H9 (cell line): ENCODE data around the gene TGFBR3L. TPM values are rescaled to one million over a fixed set of nuclear protein-coding genes. Genes with fewer than 3 reads are reported as not detected.
A peak's percentile ranks its signal among the peaks of the same experiment; 100 is the strongest.

ENCODE experiments used
- DNase-seq: peaks from one replicate; pipeline ENCODE4 v3.0.0-alpha.2; 2017
- H2AFZ ChIP-seq: one replicate; pipeline ENCODE4 v1.6.1; 2013; ENCODE audit warnings: mild to moderate bottlenecking, low read length, control low read depth, moderate library complexity
- H2AK5ac ChIP-seq: 2 replicates; pipeline ENCODE4 v1.6.1; 2013; ENCODE audit warnings: low read length, control low read depth, mixed read lengths; ENCODE audit not compliant: insufficient read length
- H2BK120ac ChIP-seq: one replicate; pipeline ENCODE4 v1.6.1; 2013; ENCODE audit warnings: low read depth, mild to moderate bottlenecking, low read length, control low read depth, inconsistent platforms; ENCODE audit not compliant: poor library complexity, severe bottlenecking
- H2BK12ac ChIP-seq: 2 replicates; pipeline ENCODE4 v1.6.1; 2013; ENCODE audit warnings: low read length, control low read depth, mixed read lengths, low read depth; ENCODE audit not compliant: insufficient read length
- H2BK15ac ChIP-seq: 2 replicates; pipeline ENCODE4 v1.6.1; 2013; ENCODE audit warnings: low read depth, low read length, control low read depth
- H2BK20ac ChIP-seq: one replicate; pipeline ENCODE4 v1.6.1; 2013; ENCODE audit warnings: low read depth, mild to moderate bottlenecking, low read length, control low read depth, inconsistent platforms; ENCODE audit not compliant: poor library complexity, severe bottlenecking
- H2BK5ac ChIP-seq: 2 replicates; pipeline ENCODE4 v1.6.1; 2013; ENCODE audit warnings: low read length, control low read depth, mixed read lengths; ENCODE audit not compliant: insufficient read length
- H3K14ac ChIP-seq: 2 replicates; pipeline ENCODE4 v1.6.1; 2013; ENCODE audit warnings: low read length, control low read depth; ENCODE audit not compliant: insufficient read depth
- H3K18ac ChIP-seq: 2 replicates; pipeline ENCODE4 v1.6.1; 2013; ENCODE audit warnings: low read depth, mild to moderate bottlenecking, mixed read lengths, low read length, control low read depth; ENCODE audit not compliant: insufficient read length
- H3K23ac ChIP-seq: 2 replicates; pipeline ENCODE4 v1.6.1; 2013; ENCODE audit warnings: low read length, control low read depth, mixed read lengths, low read depth; ENCODE audit not compliant: insufficient read length
- H3K23me2 ChIP-seq: 2 replicates; pipeline ENCODE4 v1.6.1; 2013; ENCODE audit warnings: low read depth, mild to moderate bottlenecking, mixed read lengths, low read length, control low read depth; ENCODE audit not compliant: insufficient read length, poor library complexity, severe bottlenecking
- H3K27ac ChIP-seq: 2 replicates; pipeline ENCODE4 v1.5.1; 2013; ENCODE audit warnings: low read length, control low read depth, mixed read lengths, low read depth; ENCODE audit not compliant: insufficient read length
- H3K27me3 ChIP-seq: 2 replicates; pipeline ENCODE4 v1.6.1; 2013; ENCODE audit warnings: low read length, control low read depth, inconsistent platforms; ENCODE audit not compliant: insufficient read depth
- H3K4ac ChIP-seq: 2 replicates; pipeline ENCODE4 v1.6.1; 2013; ENCODE audit warnings: low read depth, mild to moderate bottlenecking, control low read depth, inconsistent platforms, low read length, moderate library complexity
- H3K4me1 ChIP-seq: 2 replicates; pipeline ENCODE4 v1.6.1; 2013; ENCODE audit warnings: low read length, control low read depth, inconsistent platforms; ENCODE audit not compliant: insufficient read depth
- H3K4me2 ChIP-seq: 2 replicates; pipeline ENCODE4 v1.6.1; 2013; ENCODE audit warnings: low read length, control low read depth, mixed read lengths; ENCODE audit not compliant: insufficient read length, insufficient read depth
- H3K56ac ChIP-seq: 2 replicates; pipeline ENCODE4 v1.6.1; 2013; ENCODE audit warnings: low read depth, mild to moderate bottlenecking, mixed read lengths, low read length, control low read depth; ENCODE audit not compliant: insufficient read length
- H3K79me1 ChIP-seq: 2 replicates; pipeline ENCODE4 v1.6.1; 2013; ENCODE audit warnings: low read depth, mild to moderate bottlenecking, moderate library complexity, low read length, control low read depth, inconsistent platforms; ENCODE audit not compliant: insufficient read depth, poor library complexity, severe bottlenecking
- H3K79me2 ChIP-seq: 2 replicates; pipeline ENCODE4 v1.6.1; 2013; ENCODE audit warnings: low read length, control low read depth, inconsistent platforms; ENCODE audit not compliant: insufficient read depth
- H3K9ac ChIP-seq: 2 replicates; pipeline ENCODE4 v1.6.1; 2013; ENCODE audit warnings: low read length, control low read depth, mixed read lengths; ENCODE audit not compliant: insufficient read length; ENCODE audit errors: extremely low read depth
- H3K9me3 ChIP-seq: one replicate; pipeline ENCODE4 v1.6.1; 2013; ENCODE audit warnings: low read depth, low read length, inconsistent platforms; ENCODE audit not compliant: control insufficient read depth
- H3T11ph ChIP-seq: one replicate; pipeline ENCODE4 v1.6.1; 2013; ENCODE audit warnings: mild to moderate bottlenecking, low read length, control low read depth, inconsistent platforms
- H4K20me1 ChIP-seq: one replicate; pipeline ENCODE4 v1.6.1; 2013; ENCODE audit not compliant: control insufficient read depth, insufficient read length, insufficient read depth
- H4K5ac ChIP-seq: 2 replicates; pipeline ENCODE4 v1.6.1; 2013; ENCODE audit warnings: low read depth, mild to moderate bottlenecking, mixed read lengths, low read length, control low read depth; ENCODE audit not compliant: insufficient read length
- H4K8ac ChIP-seq: replicated peaks from 2 replicates; pipeline ENCODE4 v1.6.1; 2013; ENCODE audit warnings: low read length, control low read depth, mixed read lengths, low read depth; ENCODE audit not compliant: insufficient read length
- H4K91ac ChIP-seq: 2 replicates; pipeline ENCODE4 v1.6.1; 2013; ENCODE audit warnings: low read depth, mild to moderate bottlenecking, moderate library complexity, mixed read lengths, low read length, control low read depth; ENCODE audit not compliant: insufficient read length
- H3K27ac Mint-ChIP-seq, 3 experiments: 2 replicates in 2 of 3; 3 replicates in 1 of 3; pipeline ENCODE4 v1.8.0; 2020 to 2021; ENCODE audit warnings: mixed read lengths in 3 of 3, mild to moderate bottlenecking in 1 of 3, moderate library complexity in 1 of 3
- H3K27me3 Mint-ChIP-seq: 2 replicates; pipeline ENCODE4 v1.8.0; 2021; ENCODE audit warnings: low read depth, mild to moderate bottlenecking, moderate library complexity, mixed read lengths
- H3K36me3 Mint-ChIP-seq, 3 experiments: 2 replicates in 2 of 3; 3 replicates in 1 of 3; pipeline ENCODE4 v1.8.0; 2020 to 2021; ENCODE audit warnings: low read depth in 3 of 3, mixed read lengths in 3 of 3; ENCODE audit not compliant: insufficient read depth in 1 of 3
- H3K4me1 Mint-ChIP-seq, 2 experiments: 2 replicates each; pipeline ENCODE4 v1.8.0; 2020; ENCODE audit warnings: mixed read lengths in 2 of 2
- H3K4me3 Mint-ChIP-seq, 2 experiments: 2 replicates in 1 of 2; 3 replicates in 1 of 2; pipeline ENCODE4 v1.8.0; 2020 to 2021; ENCODE audit warnings: mild to moderate bottlenecking in 2 of 2, mixed read lengths in 2 of 2, moderate library complexity in 1 of 2
- H3K9me3 Mint-ChIP-seq, 2 experiments: 2 replicates in 1 of 2; 3 replicates in 1 of 2; pipeline ENCODE4 v1.8.0; 2020; ENCODE audit warnings: mild to moderate bottlenecking in 2 of 2, mixed read lengths in 2 of 2, moderate library complexity in 1 of 2
- CTCF ChIP-seq: fragments of 200-600 bp; sonication (generic); conservative IDR thresholded peaks from 3 replicates; pipeline ENCODE4 v1.8.0; 2021; ENCODE audit warnings: antibody characterized with exemption, mild to moderate bottlenecking
- WGBS: extraction: QIAGEN DNeasy Blood & Tissue Kit; methylation state at CpG from one replicate; pipeline ENCODE4 v1.1.7; 2013; ENCODE audit warnings: missing lambda C conversion rate, low lambda C conversion rate, mixed read lengths; ENCODE audit not compliant: insufficient read length; ENCODE audit errors: extremely low coverage; 5-methylcytosine and 5-hydroxymethylcytosine counted together
- total RNA-seq: library from RNA; stranded (reverse); gene quantifications from 2 replicates; pipeline ENCODE4 v1.2.1, GENCODE V29; 2021

Gene TGFBR3L
- total RNA-seq, 1 experiment from 2014 or later: 5.5 TPM

GRCh38 chr19:7921302-7921966 lies 6.8 kb downstream of the TGFBR3L start:
- Histone ChIP-seq H3K23me2 (peaks cover 14% of the 10 kb centered on the region), H2BK120ac (no peak overlapping the region), H4K91ac (no peak overlapping the region), H3K9ac (no peak overlapping the region), H3K56ac (no peak overlapping the region), H2BK20ac (no peak overlapping the region), H4K20me1 (no peaks in the 10 kb centered on the region), H3K27ac (no peak overlapping the region), H3K23ac (no peak overlapping the region), H3K4me2 (peak overlapping the region; percentile 28), H4K8ac (no peak overlapping the region), H2BK5ac (no peak overlapping the region), H2AK5ac (no peak overlapping the region), H3K4me1 (0 out of 2 replicates have a peak, but pooled peaks cover 3% of the 10 kb centered on the region), H3K9me3 (no peaks in the 10 kb centered on the region), H3K79me2 (no peaks in the 10 kb centered on the region), H3K79me1 (no peaks in the 10 kb centered on the region), H3T11ph (no peak overlapping the region), H3K14ac (no peak overlapping the region), H3K4ac (no peak overlapping the region), H3K27me3 (peaks cover 7% of the 10 kb centered on the region; the same call in 1 of the 2 replicates), H2BK12ac (no peak overlapping the region), H2AFZ (no peak overlapping the region), H2BK15ac (no peak overlapping the region), H3K18ac (no peak overlapping the region), H4K5ac (no peak overlapping the region)
- no peak for DNase-seq
- Mint-ChIP-seq H3K27ac (no peak overlapping the region), H3K9me3 (no peaks in the 10 kb centered on the region; a peak in 1 of 5 replicates), H3K36me3 (peaks cover 7 to 13% (median 12%) of the 10 kb centered on the region in 3 experiments; a peak in 5 of 7 replicates), H3K4me3 (peak overlapping the region; percentile 65 to 84), H3K27me3 (peaks cover 31% of the 10 kb centered on the region), H3K4me1 (peaks cover 21 to 26% of the 10 kb centered on the region in 2 experiments)
- WGBS: no CpG with 5 or more reads among the region's 17 CpGs
- no peak for TF ChIP-seq CTCF
